Activated CD4-positive, alpha-beta T cell treated with anti-CD3 and anti-CD28 coated beads, Interleukin-2, amount 50 U/mL, for 24 hours (primary cell): Measurements from ENCODE around the gene TFF3.

Source experiments
- DNase-seq, 2 donors: peaks; one replicate each; pipeline ENCODE4 v3.0.0-alpha.2; 2020; ENCODE audit warnings: low read depth in 1 of 2, low spot score in 1 of 2

The TFF3 gene

DNA sequence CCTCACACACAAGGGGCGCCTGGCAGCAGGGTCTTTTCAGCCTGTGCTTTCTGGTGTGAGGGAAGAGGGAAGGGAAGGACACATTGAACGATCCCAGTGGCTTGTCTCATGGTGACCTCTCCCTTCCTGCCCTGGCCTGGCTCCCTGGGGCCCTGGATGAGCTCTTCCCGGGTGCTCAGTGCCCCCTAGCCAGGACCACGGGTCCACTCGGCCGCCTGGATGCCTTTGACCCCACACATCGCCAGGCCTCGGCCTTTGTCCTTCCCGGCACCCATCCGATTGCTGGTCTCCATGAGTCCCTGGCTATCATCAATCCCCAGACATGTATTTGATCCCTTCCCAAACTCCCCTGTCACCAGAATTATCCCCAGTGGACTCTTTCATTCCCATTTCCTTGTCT is 6.0 kb upstream of the TFF3 start:
- DNase-seq: no peak

GRCh38 chr21:42320791-42321190 is 5.6 kb upstream of the TFF3 start:
- DNase-seq: no peak

DNA sequence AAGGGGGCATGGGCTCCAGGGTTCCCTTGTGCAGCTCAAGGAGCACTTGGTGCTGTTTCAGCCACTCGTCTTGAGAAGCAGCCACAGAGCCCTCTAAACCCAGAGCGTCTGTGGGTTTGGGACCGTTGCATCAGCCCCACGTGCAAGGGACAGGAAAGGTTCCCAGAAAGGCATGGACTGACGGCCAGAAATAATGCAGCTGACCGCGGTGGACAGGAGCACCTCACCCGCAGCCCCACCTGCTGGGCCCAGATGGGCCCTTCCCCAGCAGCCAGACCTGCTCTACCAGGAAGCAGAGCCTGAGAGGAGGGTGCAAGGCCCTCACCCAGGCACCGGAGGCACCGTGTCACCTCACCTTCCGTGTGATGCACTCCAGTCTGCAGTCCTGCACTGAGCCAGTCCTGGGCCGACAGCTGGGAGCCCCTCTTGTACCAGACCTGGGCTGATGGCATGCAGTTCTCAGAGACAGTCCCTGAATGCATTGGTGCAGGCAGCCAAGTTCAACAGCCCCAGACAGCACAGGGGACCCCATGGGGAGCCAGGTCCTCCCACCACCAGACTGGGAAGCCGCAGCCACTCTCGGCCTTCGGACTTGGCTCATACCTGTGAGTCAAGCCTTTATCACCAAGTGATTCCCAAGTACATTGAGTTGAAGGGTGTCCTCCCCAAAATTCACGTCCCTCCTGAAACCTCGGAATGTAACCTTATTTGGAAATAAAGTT is 4.8 kb upstream of the TFF3 start:
- no peak for DNase-seq

- no peak for DNase-seq
Measured at GRCh38 chr21:42319376-42319775, 4.2 kb upstream of the TFF3 start.

DNA sequence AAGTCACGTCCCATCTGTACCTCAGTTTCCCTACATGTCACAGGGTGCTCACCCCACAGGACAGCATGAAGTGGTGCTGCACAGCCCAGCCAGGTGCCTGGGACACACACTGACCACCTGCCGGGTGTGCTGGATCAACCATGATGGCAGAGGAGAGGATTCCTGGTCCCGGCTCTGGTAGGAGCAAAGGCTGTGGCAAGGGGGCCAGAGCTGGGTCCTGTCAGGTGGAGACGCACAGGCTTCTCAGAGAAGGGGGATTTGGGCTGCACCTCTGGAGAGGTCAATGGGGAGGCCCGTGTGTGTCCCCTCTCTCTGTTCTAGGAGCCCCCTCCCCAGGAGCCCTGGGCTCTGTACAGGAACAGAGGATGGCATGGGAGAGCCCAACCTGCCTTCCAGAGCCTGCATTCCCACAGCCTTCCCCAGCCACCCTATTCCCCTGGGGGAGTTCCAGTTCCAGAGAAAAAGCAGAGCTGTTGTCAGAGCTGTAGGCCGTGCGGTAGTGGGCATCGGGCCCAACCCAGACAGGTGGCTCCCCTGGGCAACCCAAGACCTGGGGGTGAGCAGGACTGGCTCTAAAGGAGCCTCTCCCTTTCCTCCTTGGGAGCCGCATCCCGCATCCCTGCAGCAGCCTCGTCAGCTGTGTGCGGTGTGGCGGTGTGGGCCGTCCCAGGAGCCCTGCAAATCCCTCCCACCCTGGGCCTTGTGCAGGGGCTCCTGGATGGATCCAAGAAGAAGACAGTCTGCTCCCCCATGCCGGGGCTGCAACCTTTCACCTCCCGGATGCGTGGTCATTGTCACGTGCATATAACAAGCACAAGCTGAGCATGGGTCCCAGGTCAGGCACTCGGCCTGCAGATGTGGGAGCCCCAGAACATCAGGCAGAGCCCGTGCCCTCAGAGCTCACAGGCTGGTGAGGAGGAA is 2.9 kb upstream of the TFF3 start:
- DNase-seq: no peak

- DNase-seq: no peak
Measured at GRCh38 chr21:42317341-42317741, 2.1 kb upstream of the TFF3 start.

DNA sequence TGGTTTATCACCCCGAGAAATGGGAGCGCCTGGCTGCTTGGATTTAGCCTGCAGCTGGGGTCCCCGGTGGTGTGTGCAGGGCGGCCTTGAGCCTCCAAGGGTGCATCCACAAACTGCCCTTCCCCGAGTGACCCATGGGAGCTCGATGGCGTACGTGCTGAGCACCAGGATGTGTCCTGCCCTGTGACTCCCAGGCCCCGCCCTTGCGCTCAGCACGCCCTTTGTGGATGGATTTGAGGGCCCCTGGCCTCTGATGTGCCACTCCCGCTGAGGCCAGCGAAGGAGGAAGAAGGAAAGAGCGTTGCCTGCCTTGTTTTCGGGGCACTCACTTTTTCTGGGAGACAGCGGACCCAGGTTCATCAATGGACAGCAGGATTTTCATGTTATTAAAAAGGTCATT is 1.7 kb upstream of the TFF3 start:
- no peak for DNase-seq

- DNase-seq: no peak
Measured at GRCh38 chr21:42314616-42315295, 453 bp downstream of the TFF3 start.

GRCh38 chr21:42313501-42313969 is 1.7 kb downstream of the TFF3 start:
- DNase-seq: no peak

- no peak for DNase-seq
Measured at GRCh38 chr21:42312626-42313104, 2.5 kb downstream of the TFF3 start.

- no peak for DNase-seq
Measured at GRCh38 chr21:42311816-42312625, 3.2 kb downstream of the TFF3 start.

GRCh38 chr21:42311160-42311559 is 4.0 kb downstream of the TFF3 start:
- DNase-seq: no peak

- no peak for DNase-seq
Measured at GRCh38 chr21:42310411-42311001, 4.7 kb downstream of the TFF3 start.

DNA sequence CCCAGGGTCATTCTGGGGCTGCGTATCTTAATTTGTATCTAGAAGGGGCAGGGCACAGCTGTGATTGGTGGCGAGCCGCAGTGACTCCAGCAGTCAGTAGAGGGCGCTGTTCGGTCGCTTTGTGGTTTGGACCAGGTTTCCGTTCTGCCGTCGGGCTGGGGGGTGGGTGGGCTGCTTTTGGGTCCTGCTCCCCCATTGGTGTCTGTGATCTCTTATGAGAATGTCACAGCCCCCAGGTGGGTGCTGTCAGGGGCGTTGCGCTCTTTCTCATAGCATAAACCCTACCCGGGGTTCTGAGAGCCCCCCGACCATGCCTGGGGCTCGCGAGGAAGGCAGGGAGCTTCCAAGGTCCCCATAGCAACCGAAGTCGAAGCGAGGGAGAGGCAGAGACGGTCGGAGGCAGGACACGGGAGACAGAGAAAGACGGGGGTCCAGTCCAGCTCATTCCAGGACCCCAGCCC is 5.4 kb downstream of the TFF3 start:
- peak; percentile 48 to 50 for DNase-seq

DNA sequence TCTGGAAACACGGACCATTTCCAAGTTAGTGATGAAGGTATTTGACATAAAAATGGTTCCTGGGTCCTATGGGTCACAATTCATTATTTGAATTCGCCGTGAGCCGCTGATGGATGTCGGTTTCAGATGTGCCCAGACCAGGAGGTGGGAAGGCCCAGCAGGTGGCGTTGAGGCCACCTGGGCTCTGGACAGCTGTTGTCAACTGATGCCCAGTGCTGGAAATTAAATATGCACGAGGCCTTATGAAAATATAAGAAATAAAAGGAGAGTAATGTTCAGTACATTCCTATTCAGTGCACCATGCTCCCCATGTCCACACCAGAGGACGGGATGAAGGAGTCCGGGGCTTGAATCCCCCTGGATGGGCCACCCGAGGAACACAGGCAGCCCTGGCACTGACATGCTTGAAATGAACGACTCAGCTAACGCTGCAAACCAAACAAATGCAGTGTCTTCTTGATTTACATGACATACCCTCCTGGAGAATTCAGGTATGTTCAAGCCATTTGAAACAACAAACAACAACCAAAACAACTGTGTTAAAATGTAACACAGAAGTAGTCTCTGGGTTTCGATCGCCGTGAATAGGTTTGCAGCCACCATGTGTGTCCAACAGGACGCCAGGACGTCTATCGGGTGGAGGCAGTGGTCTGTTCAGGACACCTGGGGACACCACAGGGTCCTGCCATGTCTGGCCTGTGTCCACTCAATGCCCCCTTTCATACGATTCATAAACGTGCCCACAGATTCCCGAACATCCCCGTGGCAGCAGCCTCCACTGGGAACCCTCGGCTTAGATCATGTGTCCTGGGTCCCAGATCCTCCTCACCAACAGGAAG is 6.1 kb downstream of the TFF3 start:
- no peak for DNase-seq

DNA sequence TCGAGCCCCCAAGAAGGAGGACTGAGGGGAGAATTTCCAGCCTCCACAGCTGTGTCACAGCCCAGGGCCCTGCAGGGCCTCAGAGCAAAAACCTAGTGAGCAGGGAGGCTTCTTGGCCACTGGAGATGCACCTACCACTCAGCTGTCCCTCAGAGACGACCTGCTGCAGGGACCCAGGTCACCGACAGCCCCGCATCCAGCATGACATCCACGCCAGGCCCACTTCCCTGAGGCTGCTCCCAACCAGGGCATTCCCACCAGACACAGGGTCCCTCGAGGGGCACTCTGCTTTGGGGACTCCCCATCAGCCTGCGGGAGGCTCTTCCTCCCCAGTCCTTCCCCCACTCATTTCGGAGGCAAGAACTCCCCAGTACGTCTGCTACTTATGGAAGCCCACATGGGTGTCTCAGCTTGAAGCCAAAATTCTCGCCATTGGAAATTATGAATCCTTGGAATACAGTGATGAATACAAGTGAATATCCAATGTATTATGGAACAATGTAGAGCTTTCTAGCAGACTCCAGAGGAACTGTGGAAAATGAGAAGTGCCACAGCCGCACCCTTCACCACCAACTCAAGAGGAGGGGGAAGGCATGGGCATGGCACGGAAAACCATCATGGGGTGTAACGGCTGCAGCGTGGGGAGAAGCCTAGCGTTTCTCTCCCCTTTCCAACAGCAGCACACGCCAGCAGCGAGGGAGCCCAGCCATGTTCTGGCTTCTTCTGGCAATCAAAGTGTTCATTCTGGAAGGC is 6.9 kb downstream of the TFF3 start:
- DNase-seq: no peak

DNA sequence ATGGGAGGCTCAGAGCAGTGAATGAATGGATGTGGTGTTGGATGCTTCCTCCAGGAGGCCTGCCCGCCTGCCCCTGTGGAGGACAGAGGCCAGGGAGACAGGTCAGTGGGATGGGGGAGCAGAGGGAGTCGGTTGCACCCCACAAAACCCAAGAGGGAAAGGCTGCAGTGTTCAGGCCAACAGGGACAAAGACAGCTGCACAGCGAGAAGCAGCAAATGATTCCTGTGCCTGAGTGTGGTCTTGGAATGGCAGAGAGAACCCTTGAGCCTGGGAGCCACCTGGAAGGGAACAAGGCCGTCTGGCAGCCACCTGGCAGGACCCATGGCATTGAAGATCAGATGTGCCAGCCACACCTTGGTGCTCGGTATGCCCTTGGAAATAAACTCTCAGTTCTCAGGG is 8.1 kb downstream of the TFF3 start:
- no peak for DNase-seq

DNA sequence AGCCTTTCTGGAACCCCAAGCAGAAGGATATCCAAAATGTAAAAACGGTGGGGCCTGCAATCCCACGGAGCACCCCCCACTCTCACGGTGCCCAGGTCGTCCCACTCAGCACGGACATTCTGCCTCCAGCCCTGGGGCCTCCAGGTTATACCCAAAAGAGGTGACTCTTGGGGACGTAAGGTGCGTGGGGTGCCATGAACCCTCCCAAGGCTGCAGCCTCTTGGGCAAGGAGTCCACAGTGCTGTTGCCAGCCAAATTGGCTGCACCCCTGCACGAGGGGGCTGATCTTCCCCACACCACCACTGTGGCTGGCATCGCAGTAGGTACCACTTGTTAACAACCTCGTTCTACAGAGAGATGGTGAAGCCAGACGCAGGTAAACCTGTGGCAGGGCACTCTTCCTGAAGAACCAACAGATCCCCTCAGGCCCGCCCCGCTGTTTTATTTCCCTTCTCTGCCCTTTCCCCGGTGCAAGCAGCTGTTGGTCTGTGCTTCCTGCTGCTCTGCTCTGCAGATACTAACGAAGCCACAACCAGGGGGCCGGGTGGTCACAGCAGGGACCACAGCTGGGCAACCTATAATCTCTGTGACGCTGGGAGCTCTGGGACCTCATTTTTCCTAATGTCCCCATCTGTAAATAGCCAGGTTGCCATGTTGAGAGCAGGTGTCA is 8.7 kb downstream of the TFF3 start:
- DNase-seq: no peak
